Activated CD4-positive, alpha-beta T cell treated with anti-CD3 and anti-CD28 coated beads for 48 hours (primary cell): ENCODE data around the gene ARHGAP27.
"Not testable (repeated sequence)": the region's sequence is repeated elsewhere in the genome, so short reads cannot be mapped to it uniquely, and the experiment has no call there.

Source experiments
- DNase-seq: peaks from one replicate; pipeline ENCODE4 v3.0.0-alpha.2; 2020

The ARHGAP27 gene

GRCh38 chr17:45446872-45447625 is 14.4 kb upstream of the ARHGAP27 start:
- DNase-seq = not testable (repeated sequence)

GRCh38 chr17:45445901-45446743 is 13.5 kb upstream of the ARHGAP27 start:
- DNase-seq = peak; percentile 62

- not testable (repeated sequence) for DNase-seq
Observed at GRCh38 chr17:45444856-45445820, 12.5 kb upstream of the ARHGAP27 start.

- DNase-seq = not testable (repeated sequence)
Observed at GRCh38 chr17:45444301-45444700, 11.6 kb upstream of the ARHGAP27 start.

GRCh38 chr17:45443371-45444260 is 10.9 kb upstream of the ARHGAP27 start:
- DNase-seq = not testable (repeated sequence)

- DNase-seq = no peak
Observed at GRCh38 chr17:45441526-45442310, 9.0 kb upstream of the ARHGAP27 start.

GRCh38 chr17:45440839-45441515 is 8.3 kb upstream of the ARHGAP27 start:
- DNase-seq = peak; percentile 60

- no peak for DNase-seq
Observed at GRCh38 chr17:45440161-45440778, 7.6 kb upstream of the ARHGAP27 start.

- DNase-seq = no peak
Observed at GRCh38 chr17:45438931-45439610, 6.4 kb upstream of the ARHGAP27 start.

- DNase-seq = no peak
Observed at GRCh38 chr17:45437465-45438283, 5.0 kb upstream of the ARHGAP27 start.

GRCh38 chr17:45436625-45437464 is 4.2 kb upstream of the ARHGAP27 start:
- no peak for DNase-seq

- DNase-seq = no peak
Observed at GRCh38 chr17:45436161-45436560, 3.5 kb upstream of the ARHGAP27 start.

- DNase-seq = no peak
Observed at GRCh38 chr17:45435481-45435880, 2.8 kb upstream of the ARHGAP27 start.

- DNase-seq = no peak
Observed at GRCh38 chr17:45433159-45433535, 477 bp upstream of the ARHGAP27 start.

GRCh38 chr17:45431531-45432404 is 902 bp downstream of the ARHGAP27 start:
- DNase-seq = peak; percentile 81
